HepG2 (cell line): ENCODE measurements around the gene WNK2. TPM values are rescaled to one million over a fixed set of nuclear protein-coding genes. Genes with fewer than 3 reads are reported as not detected.

Experiments used
- ATAC-seq: fragments of 200-7000 bp; cut with Tn5 transposase; 3 replicates; pipeline ENCODE4 v1.9.1; 2020; ENCODE audit warnings: mild to moderate bottlenecking, moderate library complexity
- BruUV-seq: library from RNA; stranded (reverse); fragments of 400-500 nt; replicated peaks from 2 replicates; lab custom pipeline; 2021; lab: Mats Ljungman, UMichigan
- CTCF ChIA-PET: fragments of 300-600 bp; formaldehyde crosslinking; extraction: SDS; loops from one replicate; lab custom pipeline; 2021; ENCODE audit warnings: low total read pairs, inconsistent platforms, low intra/inter-chr PET ratio; lab: Yijun Ruan, JAX
- POLR2A ChIA-PET: fragments of 350-600 bp; sonication (Branson Sonifier 250); formaldehyde crosslinking; loops from one replicate; lab custom pipeline; 2020; ENCODE audit warnings: antibody characterized with exemption, inconsistent platforms; lab: Yijun Ruan, JAX
- DNase-seq: peaks from one replicate; pipeline ENCODE4 v3.0.0-alpha.2; 2015; ENCODE audit warnings: low spot score
- FAIRE-seq: peaks from 3 replicates; lab custom pipeline; 2011; peaks lifted over from hg19 to GRCh38; lab: Jason Lieb, UNC
- H2AFZ ChIP-seq: one replicate; pipeline ENCODE4 v1.6.1; 2011; ENCODE audit warnings: low read length, inconsistent platforms
- H3K27ac ChIP-seq: fragments of 300-600 bp; 3 replicates; pipeline ENCODE4 v1.8.0; 2011; ENCODE audit warnings: mixed run types, mild to moderate bottlenecking, mixed read lengths, low read length, inconsistent platforms; ENCODE audit not compliant: insufficient read depth; ENCODE audit errors: extremely low read length
- H3K27me3 ChIP-seq, 2 experiments: fragments of 200-600 bp in 1 of 2; 2 replicates in 1 of 2; 3 replicates in 1 of 2; pipeline versions ENCODE4 v1.6.0 to v1.8.0; 2011; ENCODE audit warnings: low read length in 2 of 2, mild to moderate bottlenecking in 2 of 2, moderate library complexity in 2 of 2, inconsistent platforms in 1 of 2; ENCODE audit not compliant: insufficient read depth in 2 of 2, control insufficient read depth in 1 of 2
- H3K36me3 ChIP-seq, 2 experiments: fragments of 200-600 bp in 1 of 2; replicated peaks in 1 of 2; 2 replicates in 1 of 2; 3 replicates in 1 of 2; pipeline versions ENCODE4 v1.5.1 to v1.8.0; 2011; ENCODE audit warnings: low read length in 2 of 2, inconsistent platforms in 1 of 2; ENCODE audit not compliant: insufficient read depth in 2 of 2, control insufficient read depth in 1 of 2
- H3K4me1 ChIP-seq: 2 replicates; pipeline ENCODE4 v1.5.1; 2012; ENCODE audit warnings: low read length, inconsistent platforms; ENCODE audit not compliant: insufficient read depth
- H3K4me2 ChIP-seq: 2 replicates; pipeline ENCODE4 v1.6.0; 2011; ENCODE audit warnings: low read depth, low read length, inconsistent platforms
- H3K4me3 ChIP-seq, 3 experiments: fragments of 200-600 bp in 1 of 3; sonication (generic), shearing (Covaris generic) in 1 of 3; replicated peaks in 1 of 3; 2 replicates each; pipeline ENCODE4 v1.5.1; 2011 to 2016; ENCODE audit warnings: low read length in 3 of 3, inconsistent platforms in 2 of 3, low read depth in 2 of 3, mild to moderate bottlenecking in 2 of 3, control low read depth in 1 of 3, mixed read lengths in 1 of 3; ENCODE audit not compliant: insufficient read depth in 1 of 3
- H3K79me2 ChIP-seq: one replicate; pipeline ENCODE4 v1.6.1; 2011; ENCODE audit warnings: low read length, inconsistent platforms; ENCODE audit not compliant: insufficient read depth
- H3K9ac ChIP-seq: 2 replicates; pipeline ENCODE4 v1.6.0; 2011; ENCODE audit warnings: mild to moderate bottlenecking, low read depth, low read length, inconsistent platforms; ENCODE audit not compliant: insufficient read depth
- H3K9me3 ChIP-seq: 2 replicates; pipeline ENCODE4 v1.5.1; 2012; ENCODE audit warnings: mild to moderate bottlenecking, low read length
- H4K20me1 ChIP-seq: 2 replicates; pipeline ENCODE4 v1.6.0; 2011; ENCODE audit warnings: inconsistent platforms, mild to moderate bottlenecking, low read length, moderate library complexity; ENCODE audit not compliant: insufficient read depth
- MBD4 ChIP-seq: IDR thresholded peaks from 2 replicates; pipeline ENCODE4 v1.6.1; 2012; ENCODE audit warnings: low read length, inconsistent platforms, borderline replicate concordance
- MZF1 ChIP-seq: sonication (generic); formaldehyde crosslinking; IDR thresholded peaks from 2 replicates; pipeline ENCODE4 v1.8.1; 2023; ENCODE audit warnings: mild to moderate bottlenecking, missing genetic modification reagents, borderline replicate concordance
- THYN1 ChIP-seq: sonication (generic); formaldehyde crosslinking; IDR thresholded peaks from 2 replicates; pipeline ENCODE4 v1.8.1; 2023; ENCODE audit warnings: low read depth, mild to moderate bottlenecking, moderate library complexity, missing genetic modification reagents, borderline replicate concordance
- YEATS2 ChIP-seq: sonication (generic); formaldehyde crosslinking; IDR thresholded peaks from 2 replicates; pipeline ENCODE4 v1.4.0; 2020; ENCODE audit warnings: missing genetic modification reagents, borderline replicate concordance
- ZNF432 ChIP-seq: sonication (generic); formaldehyde crosslinking; IDR thresholded peaks from 2 replicates; pipeline ENCODE4 v1.5.0; 2020; ENCODE audit warnings: missing genetic modification reagents, mild to moderate bottlenecking, borderline replicate concordance
- ZNF674 ChIP-seq: sonication (generic); formaldehyde crosslinking; IDR thresholded peaks from 2 replicates; pipeline ENCODE4 v1.5.0; 2020; ENCODE audit warnings: low read depth, mild to moderate bottlenecking, missing genetic modification reagents
- WGBS: methylation state at CpG from one replicate; pipeline ENCODE4 v1.1.6; 2017; ENCODE audit warnings: low lambda C conversion rate; 5-methylcytosine and 5-hydroxymethylcytosine counted together
- in situ Hi-C: cut with HindIII; loops from 2 replicates; pipeline ENCODE4 v1.10.0; 2017; ENCODE audit warnings: low pct_unique_long_range_greater_than_20kb; ENCODE audit not compliant: extremely low pct_ligation_motif_present
- intact Hi-C: fragments of 100-400 bp; cut with micrococcal nuclease; formaldehyde crosslinking; loops from one replicate; pipeline ENCODE4 v1.10.0; 2022; ENCODE audit not compliant: unreplicated experiment
- polyA plus RNA-seq, 8 experiments: library from polyadenylated mRNA; depleted of rRNA in 3 of 8; stranded (reverse) in 7 of 8; unstranded in 1 of 8; fragments of >200 nt; fragmentation: Illumina TruSeq in 4 of 8; extraction: Trizol in 4 of 8; gene quantifications; 2 replicates each; pipeline versions ENCODE4 v1.2.1 to v1.2.3, GENCODE V29; 2011 to 2016; ENCODE audit warnings: low read depth in 4 of 8, missing spikeins in 1 of 8, mixed read lengths in 1 of 8; ENCODE audit not compliant: insufficient read depth in 1 of 8
- total RNA-seq, 5 experiments: library from RNA; depleted of rRNA; stranded (reverse); fragments of >200 nt; fragmentation: Illumina TruSeq; extraction: Trizol; gene quantifications; 2 replicates each; pipeline ENCODE4 v1.2.3, GENCODE V29; 2016; ENCODE audit warnings: low read depth in 1 of 5
- TF ChIP-seq, protein P1 (sequence below): sonication (generic); formaldehyde crosslinking; IDR thresholded peaks from 2 replicates; pipeline ENCODE4 v1.4.0; 2020; ENCODE audit warnings: missing genetic modification reagents

The WNK2 gene
- total and polyA plus RNA-seq, 2 of the 13 experiments (the other 11 are each of a cell fraction or from before 2014, with no cell fraction given): 10.5 to 12.0 TPM

DNA sequence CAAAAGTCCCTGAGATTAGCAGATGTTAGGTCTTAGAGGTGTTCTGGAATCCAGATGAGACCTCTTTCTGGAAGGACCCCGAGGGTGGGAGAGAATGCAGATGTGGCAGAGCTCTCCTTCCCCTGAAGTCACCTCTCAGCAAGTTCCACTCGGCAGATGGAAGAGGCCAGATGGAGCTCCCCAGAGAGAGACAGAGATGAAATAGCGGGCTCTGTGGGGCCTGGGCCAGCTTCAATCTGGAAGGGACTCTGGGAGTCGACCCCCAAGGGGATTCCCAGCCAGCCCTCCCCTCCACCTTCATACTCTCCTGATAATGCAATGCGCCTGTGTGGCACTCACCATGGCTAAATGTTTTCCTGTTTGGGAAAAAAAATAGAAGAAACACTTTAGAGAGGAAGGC is 60.2 kb downstream of the WNK2 start:
- CTCF ChIA-PET: no interaction called here
- H3K4me1 ChIP-seq: peaks cover 42% of the 10 kb centered on the region
- WGBS: 90% methylated on average over 4 of the region's 5 CpGs
- no TSS peak for BruUV-seq
- no peaks in the 10 kb centered on the region for H3K9me3 ChIP-seq
- H2AFZ ChIP-seq: no peak overlapping the region
- H3K9ac ChIP-seq: no peak overlapping the region
- ATAC-seq: no peak
- POLR2A ChIA-PET: no interaction called here
- intact Hi-C loops (loop anchor here (10.0 kb wide), 1 partner anchor 51 kb away; no protein-coding TSS in a partner anchor), in situ Hi-C loops (no loop called here)
- no peak overlapping the region for H3K27ac ChIP-seq
- H3K27me3 ChIP-seq: no peaks in the 10 kb centered on the region
- no peaks in the 10 kb centered on the region for H3K79me2 ChIP-seq
- DNase-seq: no peak
- no peak for FAIRE-seq
- H3K36me3 ChIP-seq: peaks cover 36 to 55% of the 10 kb centered on the region in 2 experiments
- no peak overlapping the region for H3K4me2 ChIP-seq
- TF ChIP-seq ZNF674 (CRISPR knock-in tag) (no peak), THYN1 (no peak), MBD4 (no peak), YEATS2 (CRISPR knock-in tag) (no peak), MZF1 (CRISPR knock-in tag) (no peak), ZNF432 (CRISPR knock-in tag) (no peak)
- TF ChIP-seq, protein P1, sequence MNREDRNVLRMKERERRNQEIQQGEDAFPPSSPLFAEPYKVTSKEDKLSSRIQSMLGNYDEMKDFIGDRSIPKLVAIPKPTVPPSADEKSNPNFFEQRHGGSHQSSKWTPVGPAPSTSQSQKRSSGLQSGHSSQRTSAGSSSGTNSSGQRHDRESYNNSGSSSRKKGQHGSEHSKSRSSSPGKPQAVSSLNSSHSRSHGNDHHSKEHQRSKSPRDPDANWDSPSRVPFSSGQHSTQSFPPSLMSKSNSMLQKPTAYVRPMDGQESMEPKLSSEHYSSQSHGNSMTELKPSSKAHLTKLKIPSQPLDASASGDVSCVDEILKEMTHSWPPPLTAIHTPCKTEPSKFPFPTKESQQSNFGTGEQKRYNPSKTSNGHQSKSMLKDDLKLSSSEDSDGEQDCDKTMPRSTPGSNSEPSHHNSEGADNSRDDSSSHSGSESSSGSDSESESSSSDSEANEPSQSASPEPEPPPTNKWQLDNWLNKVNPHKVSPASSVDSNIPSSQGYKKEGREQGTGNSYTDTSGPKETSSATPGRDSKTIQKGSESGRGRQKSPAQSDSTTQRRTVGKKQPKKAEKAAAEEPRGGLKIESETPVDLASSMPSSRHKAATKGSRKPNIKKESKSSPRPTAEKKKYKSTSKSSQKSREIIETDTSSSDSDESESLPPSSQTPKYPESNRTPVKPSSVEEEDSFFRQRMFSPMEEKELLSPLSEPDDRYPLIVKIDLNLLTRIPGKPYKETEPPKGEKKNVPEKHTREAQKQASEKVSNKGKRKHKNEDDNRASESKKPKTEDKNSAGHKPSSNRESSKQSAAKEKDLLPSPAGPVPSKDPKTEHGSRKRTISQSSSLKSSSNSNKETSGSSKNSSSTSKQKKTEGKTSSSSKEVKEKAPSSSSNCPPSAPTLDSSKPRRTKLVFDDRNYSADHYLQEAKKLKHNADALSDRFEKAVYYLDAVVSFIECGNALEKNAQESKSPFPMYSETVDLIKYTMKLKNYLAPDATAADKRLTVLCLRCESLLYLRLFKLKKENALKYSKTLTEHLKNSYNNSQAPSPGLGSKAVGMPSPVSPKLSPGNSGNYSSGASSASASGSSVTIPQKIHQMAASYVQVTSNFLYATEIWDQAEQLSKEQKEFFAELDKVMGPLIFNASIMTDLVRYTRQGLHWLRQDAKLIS: no peak
- H4K20me1 ChIP-seq: no peaks in the 10 kb centered on the region
- no peak overlapping the region for H3K4me3 ChIP-seq
